Measurements from ENCODE around the gene TRIM71.

TRIM71 gene

GRCh38 chr3:32839714-32840085 is 21.9 kb downstream of the TRIM71 start:
- H3K4me3 ChIP-seq (ENCODE audit: low read depth, low read length) = no peak overlapping the region
- no peak for TF ChIP-seq CTCF (IDR thresholded peaks at IDR 0.05; ENCODE audit: borderline replicate concordance, insufficient read depth, low read depth, low read length)

GRCh38 chr3:32840086-32840841 is 22.5 kb downstream of the TRIM71 start:
- TF ChIP-seq CTCF (IDR thresholded peaks at IDR 0.05; ENCODE audit: borderline replicate concordance, insufficient read depth, low read depth, low read length) = no peak
- H3K4me3 ChIP-seq (ENCODE audit: low read depth, low read length) = no peak overlapping the region

GRCh38 chr3:32841341-32841740 is 23.5 kb downstream of the TRIM71 start:
- H3K4me3 ChIP-seq (ENCODE audit: low read depth, low read length) = no peak overlapping the region
- TF ChIP-seq CTCF (IDR thresholded peaks at IDR 0.05; ENCODE audit: borderline replicate concordance, insufficient read depth, low read depth, low read length) = no peak

GRCh38 chr3:32841867-32842470 is 24.2 kb downstream of the TRIM71 start:
- H3K4me3 ChIP-seq (ENCODE audit: low read depth, low read length) = no peak overlapping the region
- no peak for TF ChIP-seq CTCF (IDR thresholded peaks at IDR 0.05; ENCODE audit: borderline replicate concordance, insufficient read depth, low read depth, low read length)

- H3K4me3 ChIP-seq (ENCODE audit: low read depth, low read length) = no peak overlapping the region
Measured at GRCh38 chr3:32842531-32842931, 24.7 kb downstream of the TRIM71 start.

GRCh38 chr3:32842987-32843386 is 25.2 kb downstream of the TRIM71 start:
- no peak for TF ChIP-seq CTCF (IDR thresholded peaks at IDR 0.05; ENCODE audit: borderline replicate concordance, insufficient read depth, low read depth, low read length)
- H3K4me3 ChIP-seq (ENCODE audit: low read depth, low read length) = no peak overlapping the region

More at GRCh38 chr3:32842531-32842931, 24.7 kb downstream of the TRIM71 start:
- no peak for TF ChIP-seq CTCF (IDR thresholded peaks at IDR 0.05; ENCODE audit: borderline replicate concordance, insufficient read depth, low read depth, low read length)
